ENCODE data around the gene EFEMP2.

EFEMP2 gene

DNA sequence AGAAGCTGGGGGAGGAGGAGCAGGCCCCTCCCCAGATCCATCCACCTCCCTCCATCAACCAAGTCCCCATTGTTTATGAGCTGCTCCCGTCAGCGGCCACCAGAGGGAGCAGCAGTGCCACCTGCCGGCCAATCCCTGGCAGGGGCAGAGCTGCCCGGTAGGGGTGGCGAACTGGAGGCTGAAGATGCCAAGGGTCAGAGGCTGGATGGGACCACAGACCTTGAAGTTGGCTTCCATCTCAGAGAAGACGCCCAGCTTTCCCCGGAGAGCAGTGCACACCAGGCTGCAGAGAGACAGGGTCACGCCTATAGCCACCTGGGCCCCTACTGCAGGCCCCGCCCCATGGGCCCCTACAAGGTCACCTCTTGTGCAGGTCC, 12.1 kb upstream of the EFEMP2 start:
- peak; percentile 80 for DNase-seq

GRCh38 chr11:65883786-65884715, 11.5 kb upstream of the EFEMP2 start:
- no peak for DNase-seq

- DNase-seq = no peak
Measured at GRCh38 chr11:65883058-65883761, 10.6 kb upstream of the EFEMP2 start.

- DNase-seq = no peak
Measured at GRCh38 chr11:65882120-65883057, 9.8 kb upstream of the EFEMP2 start.

- no peak for DNase-seq
Measured at GRCh38 chr11:65880844-65881421, 8.3 kb upstream of the EFEMP2 start.

- DNase-seq = no peak
Measured at GRCh38 chr11:65880027-65880426, 7.4 kb upstream of the EFEMP2 start.

GRCh38 chr11:65879617-65880016, 7.0 kb upstream of the EFEMP2 start, which contains the start of gene CTSW:
Gene CTSW (plus strand): TSS chr11:65879837. CDS start chr11:65879855, 18 bp downstream.
- DNase-seq = no peak

GRCh38 chr11:65873318-65874156, 937 bp upstream of the EFEMP2 start:
- peak; percentile 92 for DNase-seq

DNA sequence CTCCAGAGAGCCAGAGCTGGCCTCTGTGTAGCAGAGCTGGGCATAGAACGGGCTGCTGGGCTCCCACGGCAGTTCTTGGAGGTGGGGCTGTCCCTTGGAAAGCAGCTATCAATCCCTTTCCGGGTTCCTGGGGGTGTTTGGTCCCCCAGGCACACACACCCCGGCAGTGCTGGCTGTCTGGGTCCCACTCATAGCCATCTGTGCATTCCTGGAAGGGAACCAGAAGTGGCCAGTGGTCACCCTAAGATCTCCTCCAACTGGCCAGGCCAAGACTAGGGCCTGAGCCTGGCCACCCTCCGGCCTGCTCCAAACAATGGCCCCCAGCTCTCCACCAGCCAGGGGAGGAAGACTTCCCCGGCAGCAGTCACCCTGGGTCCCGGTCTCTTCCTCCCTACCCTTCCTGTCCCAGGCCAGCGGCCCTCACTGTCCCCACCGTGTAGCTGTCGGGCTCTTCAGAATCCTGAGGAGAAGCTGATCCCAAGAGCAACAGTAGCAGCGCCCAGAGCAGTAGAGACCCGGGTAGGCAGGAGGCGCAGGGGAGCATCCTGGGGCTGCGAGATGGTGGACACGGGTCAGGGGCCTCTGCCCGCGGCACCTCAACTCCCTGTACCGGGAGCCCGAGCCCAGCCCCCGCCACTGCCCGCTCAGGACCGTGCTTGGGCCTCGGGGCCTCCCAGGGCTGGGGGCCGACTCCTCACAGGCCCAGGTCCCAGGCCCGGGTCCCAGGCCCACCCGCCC, 620 bp downstream of the EFEMP2 start:
- DNase-seq = no peak

GRCh38 chr11:65870706-65871681, 1.6 kb downstream of the EFEMP2 start:
- no peak for DNase-seq

- no peak for DNase-seq
Measured at GRCh38 chr11:65870307-65870658, 2.3 kb downstream of the EFEMP2 start.

GRCh38 chr11:65869643-65870306, 2.8 kb downstream of the EFEMP2 start:
- no peak for DNase-seq

DNA sequence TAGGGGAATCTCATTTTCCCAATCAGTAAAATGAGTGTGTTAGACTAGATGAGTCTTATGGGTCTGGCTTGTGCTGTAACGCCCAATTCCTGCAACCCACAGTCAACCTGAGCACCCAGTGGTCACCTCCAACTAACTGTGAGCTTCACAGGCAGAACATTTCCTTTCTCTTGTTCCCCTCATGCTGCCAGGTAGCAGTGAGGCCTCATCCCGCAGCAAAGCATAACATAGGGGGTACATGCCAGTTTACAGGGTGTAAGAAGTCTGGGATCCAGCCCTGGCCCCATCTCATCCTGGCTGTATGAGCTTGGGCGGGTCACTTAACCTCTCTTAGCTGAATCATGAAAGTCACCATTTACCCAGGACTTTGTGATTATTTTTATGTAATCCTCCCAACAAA, 3.7 kb downstream of the EFEMP2 start:
- DNase-seq = no peak

DNA sequence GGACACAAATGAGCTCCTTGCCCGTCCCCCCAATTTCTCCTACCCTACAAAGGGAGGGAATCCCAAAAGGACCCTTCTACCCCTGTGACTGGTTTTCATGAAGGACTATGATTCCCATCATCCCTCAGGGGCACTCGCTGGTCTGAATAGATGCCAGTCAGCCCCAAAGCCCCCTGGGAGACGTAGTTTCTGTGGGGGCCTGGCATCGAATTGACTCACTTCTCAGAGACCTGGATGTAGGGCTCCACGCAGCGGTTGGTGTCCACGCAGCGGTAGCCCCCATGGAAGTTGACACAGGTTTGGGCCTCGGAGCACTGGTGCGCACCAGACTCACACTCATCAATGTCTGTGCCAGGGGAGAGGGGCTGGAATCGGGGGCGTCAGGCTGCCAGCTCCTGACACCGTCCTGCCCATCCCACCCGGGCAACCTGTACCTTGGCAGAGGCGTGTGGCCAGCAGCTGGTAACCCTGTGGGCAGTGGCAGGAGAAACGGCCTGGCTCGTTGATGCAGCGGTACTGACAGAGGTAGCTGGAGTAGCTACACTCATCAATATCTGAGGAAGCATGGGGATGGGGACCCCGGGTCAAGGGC, 4.4 kb downstream of the EFEMP2 start:
- DNase-seq = no peak

DNA sequence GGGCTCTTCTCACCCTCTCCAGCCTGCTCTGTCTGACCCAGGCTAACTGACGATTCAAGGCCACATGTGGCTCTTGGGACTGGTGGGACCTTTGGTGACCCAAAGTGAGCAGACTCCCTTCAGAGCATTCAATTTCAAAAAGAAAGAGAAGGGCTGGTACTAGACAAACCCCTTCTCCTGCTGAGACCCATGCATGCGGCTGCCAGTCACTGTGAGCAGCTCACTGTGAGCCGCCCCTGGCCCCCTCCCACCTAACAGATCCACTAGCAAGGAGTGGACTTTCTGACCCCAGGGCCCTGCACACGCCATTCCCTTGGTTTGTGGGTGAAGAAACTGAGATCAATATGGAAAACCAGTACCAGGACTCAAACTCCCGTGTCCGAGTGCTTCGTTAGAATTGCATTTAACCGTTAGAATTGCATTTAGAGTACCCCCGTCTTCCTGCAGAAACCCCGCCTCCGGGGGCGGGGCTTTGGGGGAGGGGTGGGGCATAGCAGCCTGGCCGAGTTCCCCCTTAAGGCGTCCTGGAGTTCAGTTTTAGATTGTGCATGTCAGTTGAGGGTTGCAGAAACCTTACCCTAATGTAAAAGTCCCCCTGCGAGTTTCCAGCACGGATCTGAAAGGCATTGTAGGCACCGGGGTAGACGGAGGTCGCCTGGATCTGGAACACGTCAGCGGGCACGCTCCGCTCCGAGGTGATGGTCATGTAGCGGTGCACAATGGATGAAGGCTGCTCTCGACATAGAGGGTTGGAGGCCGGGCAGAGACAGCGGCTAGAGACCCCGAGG, 5.1 kb downstream of the EFEMP2 start:
- DNase-seq = no peak

- no peak for DNase-seq
Measured at GRCh38 chr11:65866509-65867283, 5.9 kb downstream of the EFEMP2 start.
